GM23338 (cell line): ENCODE data around the gene SYNE4. TPM values are rescaled to one million over a fixed set of nuclear protein-coding genes. Genes with fewer than 3 reads are reported as not detected.

Experiments used
- ATAC-seq: fragments of 200-7000 bp; cut with Tn5 transposase; 3 replicates; pipeline ENCODE4 v1.9.1; 2020
- DNase-seq: peaks from one replicate; pipeline ENCODE4 v3.0.0-alpha.2; 2015; ENCODE audit warnings: low spot score
- H2AFZ ChIP-seq: fragments of 200-600 bp; sonication (generic); 2 replicates; pipeline ENCODE4 v1.8.0; 2016; ENCODE audit warnings: antibody characterized with exemption, mild to moderate bottlenecking, moderate library complexity
- H3F3A ChIP-seq: fragments of 200-600 bp; sonication (generic); replicated peaks from 2 replicates; pipeline ENCODE4 v1.8.0; 2017; ENCODE audit warnings: antibody characterized with exemption, mixed run types, low read depth
- H3K27ac ChIP-seq: fragments of 200-600 bp; sonication (generic); 2 replicates; pipeline ENCODE4 v1.6.1; 2016; ENCODE audit warnings: low read depth
- H3K27me3 ChIP-seq: fragments of 200-600 bp; sonication (generic); 2 replicates; pipeline ENCODE4 v1.8.0; 2016; ENCODE audit warnings: mild to moderate bottlenecking, mixed run types, moderate library complexity; ENCODE audit not compliant: insufficient read depth
- H3K36me3 ChIP-seq: fragments of 200-600 bp; sonication (generic); 2 replicates; pipeline ENCODE4 v1.8.0; 2016; ENCODE audit warnings: mild to moderate bottlenecking; ENCODE audit not compliant: insufficient read depth
- H3K4me1 ChIP-seq: fragments of 200-600 bp; sonication (generic); 2 replicates; pipeline ENCODE4 v1.8.0; 2016; ENCODE audit warnings: mild to moderate bottlenecking, moderate library complexity; ENCODE audit not compliant: insufficient read depth
- H3K4me2 ChIP-seq: fragments of 200-600 bp; sonication (generic); 2 replicates; pipeline ENCODE4 v1.7.1; 2017; ENCODE audit warnings: mixed run types
- H3K4me3 ChIP-seq: fragments of 200-600 bp; sonication (generic); 2 replicates; pipeline ENCODE4 v1.6.1; 2016; ENCODE audit warnings: mixed run types
- H3K79me2 ChIP-seq: fragments of 200-600 bp; sonication (generic); replicated peaks from 2 replicates; pipeline ENCODE4 v1.8.0; 2017; ENCODE audit warnings: mild to moderate bottlenecking; ENCODE audit not compliant: insufficient read depth
- H3K9me2 ChIP-seq: fragments of 200-600 bp; sonication (generic); 2 replicates; pipeline ENCODE4 v1.8.0; 2017; ENCODE audit not compliant: insufficient read depth
- H4K20me1 ChIP-seq: fragments of 200-600 bp; sonication (generic); replicated peaks from 2 replicates; pipeline ENCODE4 v1.8.0; 2017; ENCODE audit warnings: mild to moderate bottlenecking; ENCODE audit not compliant: insufficient read depth
- H3K27ac Mint-ChIP-seq: 2 replicates; pipeline ENCODE4 v1.8.0; 2020; ENCODE audit warnings: inconsistent platforms, mild to moderate bottlenecking, moderate library complexity, mixed read lengths
- H3K27me3 Mint-ChIP-seq: 3 replicates; pipeline ENCODE4 v1.8.0; 2022; ENCODE audit warnings: low read depth, mild to moderate bottlenecking, moderate library complexity, mixed read lengths, inconsistent platforms; ENCODE audit not compliant: insufficient read depth, poor library complexity
- H3K36me3 Mint-ChIP-seq: 3 replicates; pipeline ENCODE4 v1.8.0; 2021; ENCODE audit warnings: low read depth, mild to moderate bottlenecking, inconsistent platforms, moderate library complexity, mixed read lengths
- H3K4me1 Mint-ChIP-seq: 3 replicates; pipeline ENCODE4 v1.8.0; 2020; ENCODE audit warnings: mild to moderate bottlenecking, inconsistent platforms, mixed read lengths
- H3K4me3 Mint-ChIP-seq: 3 replicates; pipeline ENCODE4 v1.8.0; 2021; ENCODE audit warnings: moderate library complexity, mild to moderate bottlenecking, inconsistent platforms, mixed read lengths
- H3K9me3 Mint-ChIP-seq: 3 replicates; pipeline ENCODE4 v1.8.0; 2020; ENCODE audit warnings: moderate library complexity, mild to moderate bottlenecking, inconsistent platforms, mixed read lengths
- CREB1 ChIP-seq: fragments of 250-450 bp; sonication (Bioruptor Pico); IDR thresholded peaks from 2 replicates; pipeline ENCODE4 v1.5.0; 2020; ENCODE audit warnings: low read depth, mild to moderate bottlenecking, moderate library complexity
- CTCF ChIP-seq, 2 experiments: fragments of 200-600 bp in 1 of 2; sonication (generic) in 1 of 2; conservative IDR thresholded peaks; 2 replicates each; pipeline versions ENCODE4 v1.5.1 to v1.6.1; 2016 to 2017; ENCODE audit warnings: antibody characterized with exemption in 2 of 2, low read depth in 2 of 2, mild to moderate bottlenecking in 2 of 2, moderate library complexity in 1 of 2
- ETS1 ChIP-seq: IDR thresholded peaks from 2 replicates; pipeline ENCODE4 v1.6.1; 2016; ENCODE audit warnings: antibody characterized with exemption
- EZH2 ChIP-seq: fragments of 200-600 bp; sonication (generic); IDR thresholded peaks from one replicate; pipeline ENCODE4 v1.8.0; 2017; ENCODE audit warnings: antibody characterized with exemption, mild to moderate bottlenecking, low read depth; ENCODE audit not compliant: unreplicated experiment
- EZH2phosphoT487 ChIP-seq: fragments of 200-600 bp; sonication (generic); IDR thresholded peaks from one replicate; pipeline ENCODE4 v1.8.1; 2018; ENCODE audit warnings: antibody characterized with exemption; ENCODE audit not compliant: unreplicated experiment
- JUNB ChIP-seq: IDR thresholded peaks from one replicate; pipeline ENCODE4 v1.6.1; 2016; ENCODE audit warnings: antibody characterized with exemption; ENCODE audit not compliant: unreplicated experiment
- NANOG ChIP-seq: IDR thresholded peaks from 2 replicates; pipeline ENCODE4 v1.6.1; 2016; ENCODE audit warnings: antibody characterized with exemption, borderline replicate concordance
- POLR2AphosphoS5 ChIP-seq: IDR thresholded peaks from 2 replicates; pipeline ENCODE4 v1.6.1; 2016; ENCODE audit warnings: antibody characterized with exemption, low read depth
- STAT1 ChIP-seq: IDR thresholded peaks from one replicate; pipeline ENCODE4 v1.6.1; 2016; ENCODE audit warnings: antibody characterized with exemption; ENCODE audit not compliant: unreplicated experiment
- ZNF114 ChIP-seq: fragments of 250-450 bp; sonication (Bioruptor Pico); IDR thresholded peaks from 2 replicates; pipeline ENCODE4 v1.5.0; 2020; ENCODE audit warnings: mild to moderate bottlenecking, moderate library complexity
- ZNF331 ChIP-seq: fragments of 250-450 bp; sonication (Bioruptor Pico); IDR thresholded peaks from 2 replicates; pipeline ENCODE4 v1.5.0; 2020; ENCODE audit warnings: low read depth, mild to moderate bottlenecking, moderate library complexity
- polyA plus RNA-seq: library from polyadenylated mRNA; unstranded; fragments of >200 nt; fragmentation: Nextera tagmentation; extraction: Ambion mirVana; gene quantifications from 2 replicates; pipeline ENCODE4 v1.2.1, GENCODE V29; 2016
- total RNA-seq: library from RNA; depleted of rRNA; stranded (reverse); fragments of >200 nt; shearing (Covaris generic); gene quantifications from 2 replicates; pipeline ENCODE4 v1.2.3, GENCODE V29; 2014

Gene SYNE4
- total and polyA plus RNA-seq, 2 experiments from 2014 or later = 26.1 to 49.8 TPM

- Mint-ChIP-seq H3K27me3 (peaks cover 21% of the 10 kb centered on the region), H3K4me3 (peak overlapping the region; percentile 77), H3K4me1 (peaks cover 31% of the 10 kb centered on the region), H3K9me3 (no peaks in the 10 kb centered on the region; the same call in 2 of the 3 replicates), H3K27ac (peak overlapping the region; percentile 12; the same call in 1 of the 2 replicates), H3K36me3 (peaks cover 17% of the 10 kb centered on the region)
- H3K9me2 ChIP-seq = no peaks in the 10 kb centered on the region
- H3K4me2 ChIP-seq = peak overlapping the region; percentile 85
- peaks cover 21% of the 10 kb centered on the region; the same call in 1 of the 2 replicates for H3K4me1 ChIP-seq
- no peak overlapping the region; the same call in 1 of the 2 replicates for H2AFZ ChIP-seq
- peaks cover 4% of the 10 kb centered on the region for H3K79me2 ChIP-seq
- no peaks in the 10 kb centered on the region for H3K27me3 ChIP-seq
- H3K4me3 ChIP-seq = peak overlapping the region; percentile 85
- DNase-seq (no peak), ATAC-seq (no peak; the same call in 2 of the 3 replicates)
- H3F3A ChIP-seq = no peaks in the 10 kb centered on the region
- no peaks in the 10 kb centered on the region; the same call in 1 of the 2 replicates for H4K20me1 ChIP-seq
- H3K27ac ChIP-seq = no peak overlapping the region
- TF ChIP-seq CTCF (conservative IDR thresholded peaks at IDR 0.05; ENCODE audit: low read depth in 2 of 2) (no peak), STAT1 (no peak), ETS1 (no peak), EZH2 (no peak), JUNB (no peak), ZNF114 (CRISPR knock-in tag) (no peak), EZH2phosphoT487 (no peak), NANOG (no peak), ZNF331 (CRISPR knock-in tag) (no peak)
- H3K36me3 ChIP-seq = 0 out of 2 replicates have a peak, but pooled peaks cover 5% of the 10 kb centered on the region
Observed at GRCh38 chr19:36009633-36010379, 1.2 kb upstream of the SYNE4 start.

- H3K36me3 ChIP-seq = 0 out of 2 replicates have a peak, but pooled peaks cover 5% of the 10 kb centered on the region
- no peaks in the 10 kb centered on the region; the same call in 2 of the 3 replicates for H3K9me3 Mint-ChIP-seq
- peaks cover 27% of the 10 kb centered on the region for H3K4me1 Mint-ChIP-seq
- peak overlapping the region; percentile 85 for H3K4me3 ChIP-seq
- no peaks in the 10 kb centered on the region; the same call in 1 of the 2 replicates for H4K20me1 ChIP-seq
- peak overlapping the region; percentile 95 for H3K4me3 Mint-ChIP-seq
- peaks cover 20% of the 10 kb centered on the region for H3K36me3 Mint-ChIP-seq
- H3K4me1 ChIP-seq = peaks cover 20% of the 10 kb centered on the region; the same call in 1 of the 2 replicates
- H3K27me3 ChIP-seq = no peaks in the 10 kb centered on the region
- peak overlapping the region; percentile 83 for H2AFZ ChIP-seq
- DNase-seq (peak; percentile 82), ATAC-seq (peak; percentile 63)
- H3K27me3 Mint-ChIP-seq = peaks cover 21% of the 10 kb centered on the region
- H3K27ac ChIP-seq = no peak overlapping the region
- H3K9me2 ChIP-seq = no peaks in the 10 kb centered on the region
- peak overlapping the region; percentile 85 for H3K4me2 ChIP-seq
- H3K27ac Mint-ChIP-seq = 0 out of 2 replicates have a peak overlapping the region, but pooled peaks have one; percentile 12
- H3F3A ChIP-seq = no peaks in the 10 kb centered on the region
- H3K79me2 ChIP-seq = peaks cover 4% of the 10 kb centered on the region
- no peak for TF ChIP-seq JUNB
- no peak for TF ChIP-seq ETS1
- TF ChIP-seq CREB1 (CRISPR knock-in tag) = peak; percentile 58; the same call in 1 of the 2 replicates
- no peak for TF ChIP-seq EZH2
- TF ChIP-seq STAT1 = no peak
- TF ChIP-seq POLR2AphosphoS5 = peak; percentile 58
- TF ChIP-seq CTCF (conservative IDR thresholded peaks at IDR 0.05; ENCODE audit: low read depth in 2 of 2) = no peak
- TF ChIP-seq ZNF331 (CRISPR knock-in tag) = no peak
- TF ChIP-seq NANOG = no peak
- no peak for TF ChIP-seq EZH2phosphoT487
Observed at GRCh38 chr19:36009220-36009619, 607 bp upstream of the SYNE4 start.
